NCI-H128 (cell line): Measurements from ENCODE around the gene CKAP4.

Experiments used
- DNase-seq: peaks from one replicate; lab custom pipeline; 2025; ENCODE audit not compliant: unreplicated experiment; lab: John Stamatoyannopoulos, UW

Gene CKAP4

GRCh38 chr12:106205208-106206069 is 42.4 kb downstream of the CKAP4 start:
- DNase-seq = no peak

- DNase-seq = no peak
These were observed 43.5 kb downstream of the CKAP4 start for GRCh38 chr12:106204312-106204711.

GRCh38 chr12:106197906-106198623 is 49.8 kb downstream of the CKAP4 start:
- no peak for DNase-seq

- no peak for DNase-seq
These were observed 52.2 kb downstream of the CKAP4 start for GRCh38 chr12:106195621-106196027.

GRCh38 chr12:106194351-106194750 is 53.5 kb downstream of the CKAP4 start:
- DNase-seq = no peak

GRCh38 chr12:106193394-106194215 is 54.2 kb downstream of the CKAP4 start:
- no peak for DNase-seq

GRCh38 chr12:106192659-106193393 is 55.0 kb downstream of the CKAP4 start:
- DNase-seq = no peak

GRCh38 chr12:106190581-106190980 is 57.2 kb downstream of the CKAP4 start:
- no peak for DNase-seq

- no peak for DNase-seq
These were observed 58.5 kb downstream of the CKAP4 start for GRCh38 chr12:106189341-106189740.

- no peak for DNase-seq
These were observed 59.6 kb downstream of the CKAP4 start for GRCh38 chr12:106188256-106188655.
